SH-SY5Y (cell line): ENCODE results near the gene PHLPP2.

ENCODE experiments used
- GATA2 ChIP-seq: IDR thresholded peaks from 2 replicates; pipeline ENCODE4 v1.6.1; 2011; ENCODE audit warnings: mild to moderate bottlenecking, low read depth, low read length
- GATA3 ChIP-seq: IDR thresholded peaks from 2 replicates; pipeline ENCODE4 v1.6.1; 2011; ENCODE audit warnings: low read depth, mild to moderate bottlenecking, low read length, moderate library complexity

DNA sequence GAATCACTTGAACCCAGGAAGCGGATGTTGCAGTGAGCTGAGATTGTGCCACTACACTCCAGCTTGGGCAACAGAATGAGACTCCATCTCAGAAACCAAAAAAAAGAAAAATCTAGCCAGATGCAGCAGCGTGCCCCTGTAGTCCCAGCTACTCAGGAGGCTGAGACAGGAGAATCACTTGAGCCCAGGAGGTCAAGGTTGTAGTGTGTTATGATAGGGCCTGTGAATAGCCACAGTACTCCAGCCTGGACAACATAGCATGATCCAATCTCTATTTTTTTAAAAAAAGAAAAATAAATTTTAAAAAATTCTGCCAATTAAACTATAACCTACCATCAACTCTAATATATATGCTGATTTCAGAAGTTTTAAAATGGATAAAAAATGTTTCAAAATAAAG lies 15.8 kb downstream of the PHLPP2 start:
- TF ChIP-seq GATA3 (no peak), GATA2 (no peak)
